GM23338 (cell line): ENCODE measurements around the gene PCLO. TPM values are rescaled to one million over a fixed set of nuclear protein-coding genes. Genes with fewer than 3 reads are reported as not detected.

Experiments used
- ATAC-seq: fragments of 200-7000 bp; cut with Tn5 transposase; 3 replicates; pipeline ENCODE4 v1.9.1; 2020
- DNase-seq: peaks from one replicate; pipeline ENCODE4 v3.0.0-alpha.2; 2015; ENCODE audit warnings: low spot score
- H2AFZ ChIP-seq: fragments of 200-600 bp; sonication (generic); 2 replicates; pipeline ENCODE4 v1.8.0; 2016; ENCODE audit warnings: antibody characterized with exemption, mild to moderate bottlenecking, moderate library complexity
- H3F3A ChIP-seq: fragments of 200-600 bp; sonication (generic); replicated peaks from 2 replicates; pipeline ENCODE4 v1.8.0; 2017; ENCODE audit warnings: antibody characterized with exemption, mixed run types, low read depth
- H3K27ac ChIP-seq: fragments of 200-600 bp; sonication (generic); 2 replicates; pipeline ENCODE4 v1.6.1; 2016; ENCODE audit warnings: low read depth
- H3K27me3 ChIP-seq: fragments of 200-600 bp; sonication (generic); 2 replicates; pipeline ENCODE4 v1.8.0; 2016; ENCODE audit warnings: mild to moderate bottlenecking, mixed run types, moderate library complexity; ENCODE audit not compliant: insufficient read depth
- H3K36me3 ChIP-seq: fragments of 200-600 bp; sonication (generic); 2 replicates; pipeline ENCODE4 v1.8.0; 2016; ENCODE audit warnings: mild to moderate bottlenecking; ENCODE audit not compliant: insufficient read depth
- H3K4me1 ChIP-seq: fragments of 200-600 bp; sonication (generic); 2 replicates; pipeline ENCODE4 v1.8.0; 2016; ENCODE audit warnings: mild to moderate bottlenecking, moderate library complexity; ENCODE audit not compliant: insufficient read depth
- H3K4me2 ChIP-seq: fragments of 200-600 bp; sonication (generic); 2 replicates; pipeline ENCODE4 v1.7.1; 2017; ENCODE audit warnings: mixed run types
- H3K4me3 ChIP-seq: fragments of 200-600 bp; sonication (generic); 2 replicates; pipeline ENCODE4 v1.6.1; 2016; ENCODE audit warnings: mixed run types
- H3K79me2 ChIP-seq: fragments of 200-600 bp; sonication (generic); replicated peaks from 2 replicates; pipeline ENCODE4 v1.8.0; 2017; ENCODE audit warnings: mild to moderate bottlenecking; ENCODE audit not compliant: insufficient read depth
- H3K9me2 ChIP-seq: fragments of 200-600 bp; sonication (generic); 2 replicates; pipeline ENCODE4 v1.8.0; 2017; ENCODE audit not compliant: insufficient read depth
- H4K20me1 ChIP-seq: fragments of 200-600 bp; sonication (generic); replicated peaks from 2 replicates; pipeline ENCODE4 v1.8.0; 2017; ENCODE audit warnings: mild to moderate bottlenecking; ENCODE audit not compliant: insufficient read depth
- H3K27ac Mint-ChIP-seq: 2 replicates; pipeline ENCODE4 v1.8.0; 2020; ENCODE audit warnings: inconsistent platforms, mild to moderate bottlenecking, moderate library complexity, mixed read lengths
- H3K27me3 Mint-ChIP-seq: 3 replicates; pipeline ENCODE4 v1.8.0; 2022; ENCODE audit warnings: low read depth, mild to moderate bottlenecking, moderate library complexity, mixed read lengths, inconsistent platforms; ENCODE audit not compliant: insufficient read depth, poor library complexity
- H3K36me3 Mint-ChIP-seq: 3 replicates; pipeline ENCODE4 v1.8.0; 2021; ENCODE audit warnings: low read depth, mild to moderate bottlenecking, inconsistent platforms, moderate library complexity, mixed read lengths
- H3K4me1 Mint-ChIP-seq: 3 replicates; pipeline ENCODE4 v1.8.0; 2020; ENCODE audit warnings: mild to moderate bottlenecking, inconsistent platforms, mixed read lengths
- H3K4me3 Mint-ChIP-seq: 3 replicates; pipeline ENCODE4 v1.8.0; 2021; ENCODE audit warnings: moderate library complexity, mild to moderate bottlenecking, inconsistent platforms, mixed read lengths
- H3K9me3 Mint-ChIP-seq: 3 replicates; pipeline ENCODE4 v1.8.0; 2020; ENCODE audit warnings: moderate library complexity, mild to moderate bottlenecking, inconsistent platforms, mixed read lengths
- EZH2 ChIP-seq: fragments of 200-600 bp; sonication (generic); IDR thresholded peaks from one replicate; pipeline ENCODE4 v1.8.0; 2017; ENCODE audit warnings: antibody characterized with exemption, mild to moderate bottlenecking, low read depth; ENCODE audit not compliant: unreplicated experiment
- EZH2phosphoT487 ChIP-seq: fragments of 200-600 bp; sonication (generic); IDR thresholded peaks from one replicate; pipeline ENCODE4 v1.8.1; 2018; ENCODE audit warnings: antibody characterized with exemption; ENCODE audit not compliant: unreplicated experiment
- JUNB ChIP-seq: IDR thresholded peaks from one replicate; pipeline ENCODE4 v1.6.1; 2016; ENCODE audit warnings: antibody characterized with exemption; ENCODE audit not compliant: unreplicated experiment
- POLR2AphosphoS5 ChIP-seq: IDR thresholded peaks from 2 replicates; pipeline ENCODE4 v1.6.1; 2016; ENCODE audit warnings: antibody characterized with exemption, low read depth
- REST ChIP-seq: IDR thresholded peaks from one replicate; pipeline ENCODE4 v1.6.1; 2018; ENCODE audit warnings: antibody characterized with exemption; ENCODE audit not compliant: unreplicated experiment
- STAT1 ChIP-seq: IDR thresholded peaks from one replicate; pipeline ENCODE4 v1.6.1; 2016; ENCODE audit warnings: antibody characterized with exemption; ENCODE audit not compliant: unreplicated experiment
- ZNF331 ChIP-seq: fragments of 250-450 bp; sonication (Bioruptor Pico); IDR thresholded peaks from 2 replicates; pipeline ENCODE4 v1.5.0; 2020; ENCODE audit warnings: low read depth, mild to moderate bottlenecking, moderate library complexity
- ZNF462 ChIP-seq: fragments of 250-450 bp; sonication (Bioruptor Pico); IDR thresholded peaks from 2 replicates; pipeline ENCODE4 v1.5.0; 2020; ENCODE audit warnings: mild to moderate bottlenecking, moderate library complexity
- polyA plus RNA-seq: library from polyadenylated mRNA; unstranded; fragments of >200 nt; fragmentation: Nextera tagmentation; extraction: Ambion mirVana; gene quantifications from 2 replicates; pipeline ENCODE4 v1.2.1, GENCODE V29; 2016
- total RNA-seq: library from RNA; depleted of rRNA; stranded (reverse); fragments of >200 nt; shearing (Covaris generic); gene quantifications from 2 replicates; pipeline ENCODE4 v1.2.3, GENCODE V29; 2014

Gene PCLO
- total and polyA plus RNA-seq, 2 experiments from 2014 or later = 7.4 to 9.1 TPM

GRCh38 chr7:82950436-82950835, 212.2 kb downstream of the PCLO start (continued):
- TF ChIP-seq ZNF462 (no peak), REST (no peak), JUNB (no peak), POLR2AphosphoS5 (no peak), EZH2 (no peak), STAT1 (no peak), EZH2phosphoT487 (no peak)

GRCh38 chr7:82945480-82945879, 217.2 kb downstream of the PCLO start:
- H3K27ac Mint-ChIP-seq = no peak overlapping the region
- no peak for DNase-seq
- no peaks in the 10 kb centered on the region for H3F3A ChIP-seq
- no peaks in the 10 kb centered on the region for H3K36me3 Mint-ChIP-seq
- H3K36me3 ChIP-seq = no peaks in the 10 kb centered on the region
- no peak overlapping the region for H3K4me3 Mint-ChIP-seq
- peaks cover 1% of the 10 kb centered on the region for H3K27me3 Mint-ChIP-seq
- H3K4me2 ChIP-seq = no peak overlapping the region
- no peak for ATAC-seq
- H3K27ac ChIP-seq = no peak overlapping the region
- H3K79me2 ChIP-seq = no peaks in the 10 kb centered on the region
- no peaks in the 10 kb centered on the region for H3K4me1 Mint-ChIP-seq
- no peaks in the 10 kb centered on the region for H4K20me1 ChIP-seq
- H3K9me2 ChIP-seq = 0 out of 2 replicates have a peak, but pooled peaks cover 3% of the 10 kb centered on the region
- H3K9me3 Mint-ChIP-seq = no peaks in the 10 kb centered on the region
- H3K4me3 ChIP-seq = no peak overlapping the region
- no peaks in the 10 kb centered on the region for H3K4me1 ChIP-seq
- no peak overlapping the region for H2AFZ ChIP-seq
- TF ChIP-seq JUNB (no peak), ZNF331 (CRISPR knock-in tag) (no peak)
- no peaks in the 10 kb centered on the region for H3K27me3 ChIP-seq
